NB4 (cell line): ENCODE results near the gene HNRNPA0.

Source experiments
- CTCF ChIP-seq: IDR thresholded peaks from one replicate; pipeline ENCODE4 v1.5.1; 2012; ENCODE audit warnings: low read depth, low read length
- MAX ChIP-seq: IDR thresholded peaks from 2 replicates; pipeline ENCODE4 v1.6.1; 2011; ENCODE audit warnings: low read depth, low read length
- MYC ChIP-seq: IDR thresholded peaks from 2 replicates; pipeline ENCODE4 v1.6.1; 2011; ENCODE audit warnings: low read depth, low read length
- POLR2A ChIP-seq: IDR thresholded peaks from 2 replicates; pipeline ENCODE4 v1.6.1; 2011; ENCODE audit warnings: mild to moderate bottlenecking; ENCODE audit not compliant: insufficient read length; ENCODE audit errors: extremely low read depth

GRCh38 chr5:137802282-137803210, 48.4 kb upstream of the HNRNPA0 start:
- TF ChIP-seq MYC (no peak), CTCF (no peak), POLR2A (no peak), MAX (no peak)
